ENCODE measurements around the gene CPSF2.

DNA sequence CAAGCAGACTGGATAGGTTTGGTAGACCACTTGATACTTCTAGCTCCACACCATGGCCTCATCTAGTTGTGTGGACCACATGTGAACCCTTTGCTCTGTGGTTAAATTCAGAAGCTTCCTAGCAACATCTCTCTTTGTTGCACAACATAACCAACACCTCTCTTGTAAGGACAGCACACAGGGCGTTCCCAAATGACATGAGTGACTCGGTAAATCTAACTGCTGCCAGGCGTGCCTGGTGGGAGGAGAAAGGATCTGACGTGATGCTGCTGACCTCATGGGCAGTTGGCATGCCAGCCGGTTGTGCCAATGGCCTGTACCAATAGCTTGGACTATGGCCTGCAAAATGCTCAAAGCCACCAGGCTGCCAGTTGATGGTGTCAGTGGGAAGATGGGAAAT lies 93.8 kb downstream of the CPSF2 start:
- TF ChIP-seq, protein P1, sequence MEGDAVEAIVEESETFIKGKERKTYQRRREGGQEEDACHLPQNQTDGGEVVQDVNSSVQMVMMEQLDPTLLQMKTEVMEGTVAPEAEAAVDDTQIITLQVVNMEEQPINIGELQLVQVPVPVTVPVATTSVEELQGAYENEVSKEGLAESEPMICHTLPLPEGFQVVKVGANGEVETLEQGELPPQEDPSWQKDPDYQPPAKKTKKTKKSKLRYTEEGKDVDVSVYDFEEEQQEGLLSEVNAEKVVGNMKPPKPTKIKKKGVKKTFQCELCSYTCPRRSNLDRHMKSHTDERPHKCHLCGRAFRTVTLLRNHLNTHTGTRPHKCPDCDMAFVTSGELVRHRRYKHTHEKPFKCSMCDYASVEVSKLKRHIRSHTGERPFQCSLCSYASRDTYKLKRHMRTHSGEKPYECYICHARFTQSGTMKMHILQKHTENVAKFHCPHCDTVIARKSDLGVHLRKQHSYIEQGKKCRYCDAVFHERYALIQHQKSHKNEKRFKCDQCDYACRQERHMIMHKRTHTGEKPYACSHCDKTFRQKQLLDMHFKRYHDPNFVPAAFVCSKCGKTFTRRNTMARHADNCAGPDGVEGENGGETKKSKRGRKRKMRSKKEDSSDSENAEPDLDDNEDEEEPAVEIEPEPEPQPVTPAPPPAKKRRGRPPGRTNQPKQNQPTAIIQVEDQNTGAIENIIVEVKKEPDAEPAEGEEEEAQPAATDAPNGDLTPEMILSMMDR (conservative IDR thresholded peaks at IDR 0.05; ENCODE audit: low read depth, low read length): no peak
- TF ChIP-seq EZH2 (IDR thresholded peaks at IDR 0.05; ENCODE audit: borderline replicate concordance, low read depth, low read length, poor library complexity, severe bottlenecking): no peak
